Astrocyte of the cerebellum (primary cell): Measurements from ENCODE around the gene OLFM2.

Experiments
- DNase-seq: peaks from one replicate; pipeline ENCODE4 v3.0.0-alpha.2; 2011; ENCODE audit warnings: low read depth
- H3K4me3 ChIP-seq: 2 replicates; pipeline ENCODE4 v1.5.1; 2011; ENCODE audit warnings: mild to moderate bottlenecking, low read depth, low read length, moderate library complexity
- in situ Hi-C: cut with HindIII; loops from 2 replicates; pipeline ENCODE4 v1.10.0; 2017; ENCODE audit warnings: low sequenced_read_pairs
- TF ChIP-seq, protein P1 (sequence below): IDR thresholded peaks from 2 replicates; pipeline ENCODE4 v1.5.1; 2012; ENCODE audit warnings: low read length, low read depth, moderate library complexity, mild to moderate bottlenecking; ENCODE audit errors: missing control alignments

OLFM2 gene

DNA sequence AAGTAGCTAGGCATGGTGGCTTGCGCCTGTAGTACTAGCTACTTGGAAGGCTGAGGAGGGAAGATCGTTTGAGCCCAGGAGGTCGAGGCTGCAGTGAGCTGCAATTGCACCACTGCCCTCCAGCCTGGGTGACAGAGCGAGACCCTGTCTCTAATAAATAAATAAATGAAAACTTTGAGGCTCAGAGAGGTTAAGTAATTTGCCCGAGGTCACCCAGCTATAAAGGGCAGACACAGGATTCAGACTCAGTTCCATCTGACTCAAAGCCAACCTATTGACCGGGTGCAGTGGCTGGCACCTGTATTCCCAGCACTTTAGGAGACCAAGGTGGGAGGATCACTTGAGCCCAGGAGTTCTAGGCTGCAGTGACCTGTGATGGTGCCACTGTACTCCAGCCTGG is 7.4 kb upstream of the OLFM2 start:
- TF ChIP-seq, protein P1, sequence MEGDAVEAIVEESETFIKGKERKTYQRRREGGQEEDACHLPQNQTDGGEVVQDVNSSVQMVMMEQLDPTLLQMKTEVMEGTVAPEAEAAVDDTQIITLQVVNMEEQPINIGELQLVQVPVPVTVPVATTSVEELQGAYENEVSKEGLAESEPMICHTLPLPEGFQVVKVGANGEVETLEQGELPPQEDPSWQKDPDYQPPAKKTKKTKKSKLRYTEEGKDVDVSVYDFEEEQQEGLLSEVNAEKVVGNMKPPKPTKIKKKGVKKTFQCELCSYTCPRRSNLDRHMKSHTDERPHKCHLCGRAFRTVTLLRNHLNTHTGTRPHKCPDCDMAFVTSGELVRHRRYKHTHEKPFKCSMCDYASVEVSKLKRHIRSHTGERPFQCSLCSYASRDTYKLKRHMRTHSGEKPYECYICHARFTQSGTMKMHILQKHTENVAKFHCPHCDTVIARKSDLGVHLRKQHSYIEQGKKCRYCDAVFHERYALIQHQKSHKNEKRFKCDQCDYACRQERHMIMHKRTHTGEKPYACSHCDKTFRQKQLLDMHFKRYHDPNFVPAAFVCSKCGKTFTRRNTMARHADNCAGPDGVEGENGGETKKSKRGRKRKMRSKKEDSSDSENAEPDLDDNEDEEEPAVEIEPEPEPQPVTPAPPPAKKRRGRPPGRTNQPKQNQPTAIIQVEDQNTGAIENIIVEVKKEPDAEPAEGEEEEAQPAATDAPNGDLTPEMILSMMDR: no peak
- in situ Hi-C loops: no loop called here
- no peak for DNase-seq
- H3K4me3 ChIP-seq: no peak overlapping the region

- no peak for DNase-seq
- no peak overlapping the region for H3K4me3 ChIP-seq
- in situ Hi-C loops: no loop called here
- TF ChIP-seq, protein P1: no peak
These were observed 5.4 kb upstream of the OLFM2 start for GRCh38 chr19:9941671-9942070.

DNA sequence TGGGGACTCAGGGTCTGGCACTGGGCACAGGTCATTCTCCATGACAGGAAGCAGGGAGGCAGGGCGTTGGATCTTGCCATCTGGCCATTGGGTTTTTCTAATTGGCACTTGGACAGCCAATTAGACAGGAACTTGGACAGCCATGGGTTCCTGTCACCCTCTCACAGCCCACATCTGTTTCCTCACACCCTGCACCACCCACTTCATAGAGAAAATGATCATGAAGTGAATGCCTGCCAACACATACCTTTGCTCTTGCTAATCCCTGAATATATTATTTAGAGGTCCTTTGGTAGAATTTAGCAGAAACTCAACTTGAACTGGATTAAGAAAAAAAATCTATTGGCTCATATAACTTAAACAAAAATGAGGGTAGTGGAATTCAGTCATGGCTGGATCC is 4.9 kb upstream of the OLFM2 start:
- DNase-seq: no peak

DNA sequence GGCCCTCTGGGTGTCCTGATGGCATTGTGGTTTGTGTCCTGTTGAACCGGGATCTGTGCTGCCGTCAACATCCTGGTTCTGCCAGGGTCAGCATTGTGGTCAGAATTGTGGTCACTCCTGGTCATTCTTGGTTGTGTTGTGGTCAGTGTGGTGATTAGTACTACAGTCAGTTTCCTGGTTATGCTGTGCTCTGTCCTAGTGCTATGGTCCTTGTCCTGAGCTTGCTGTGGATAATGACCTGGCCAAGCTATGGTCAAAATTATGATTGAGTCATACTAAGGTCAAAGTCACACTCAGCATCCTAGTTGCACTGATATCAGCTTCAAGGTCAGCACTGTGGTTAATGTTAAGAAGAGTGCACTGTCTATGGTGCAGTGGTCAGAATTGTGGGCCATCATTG is 4.5 kb upstream of the OLFM2 start:
- H3K4me3 ChIP-seq: no peak overlapping the region
- in situ Hi-C loops: no loop called here
- no peak for DNase-seq
- TF ChIP-seq, protein P1: no peak

More for the DNA sequence above, 4.9 kb upstream of the OLFM2 start:
- TF ChIP-seq, protein P1: no peak
- H3K4me3 ChIP-seq: no peak overlapping the region
- in situ Hi-C loops: no loop called here

DNA sequence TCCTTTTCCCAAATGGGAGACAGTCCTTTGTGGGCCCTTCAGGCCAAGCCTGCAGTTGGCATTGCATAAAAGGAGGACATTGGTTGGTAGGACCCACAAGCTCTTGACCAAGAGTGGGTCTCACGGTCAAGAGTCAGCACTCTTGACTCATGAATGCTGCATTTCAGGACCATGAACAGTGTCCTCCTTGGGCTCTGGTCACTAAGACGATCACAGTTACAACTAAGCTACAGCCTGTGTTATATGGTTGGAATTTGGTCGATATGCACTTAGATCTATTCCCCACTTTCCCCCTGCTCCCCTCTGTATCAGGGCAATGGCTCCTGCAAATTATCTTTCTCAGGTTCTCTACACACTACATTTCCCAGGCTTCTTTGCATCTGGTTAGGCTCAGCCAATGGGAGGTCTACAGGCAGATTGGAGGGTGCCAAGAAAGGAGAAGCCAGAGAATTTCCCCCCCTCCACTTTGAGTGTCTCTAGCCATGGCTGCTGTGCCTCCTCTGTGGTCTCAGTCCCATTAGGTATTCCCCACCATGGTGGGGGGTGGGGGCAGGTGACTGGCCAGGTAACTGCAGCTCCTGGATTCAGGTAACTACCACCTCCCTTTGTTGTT is 3.1 kb upstream of the OLFM2 start:
- no peak for DNase-seq
- no peak overlapping the region for H3K4me3 ChIP-seq
- TF ChIP-seq, protein P1: no peak

DNA sequence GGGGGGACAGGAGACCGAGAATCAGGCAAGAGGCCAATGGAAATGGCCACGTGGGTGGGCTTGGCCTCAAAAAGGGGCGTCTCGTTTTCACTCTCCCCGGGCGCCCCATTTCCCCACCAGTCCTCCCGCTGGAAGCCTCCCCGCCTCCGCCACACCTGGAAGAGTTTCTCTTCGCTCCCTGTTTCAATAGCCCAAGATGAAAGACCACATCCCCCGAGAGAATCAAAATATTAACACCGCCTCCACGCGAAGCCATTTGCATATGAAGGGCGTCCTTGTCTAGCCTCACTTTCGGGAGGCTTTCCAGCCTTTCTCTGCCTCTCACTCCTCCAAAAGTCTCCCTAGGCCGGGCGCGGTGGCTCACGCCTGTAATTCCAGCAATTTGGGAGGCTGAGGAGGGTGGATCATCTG is 691 bp upstream of the OLFM2 start:
- DNase-seq: no peak
- no peak overlapping the region for H3K4me3 ChIP-seq
- in situ Hi-C loops: no loop called here
- TF ChIP-seq, protein P1: no peak

More for the DNA sequence above, 3.1 kb upstream of the OLFM2 start:
- in situ Hi-C loops: no loop called here
